ENCODE data around the gene MAST2. TPM values are rescaled to one million over a fixed set of nuclear protein-coding genes. Genes with fewer than 3 reads are reported as not detected.

Gene MAST2
- total and polyA plus RNA-seq, 11 donors: 56.8 to 123 (median 79.7) TPM

DNA sequence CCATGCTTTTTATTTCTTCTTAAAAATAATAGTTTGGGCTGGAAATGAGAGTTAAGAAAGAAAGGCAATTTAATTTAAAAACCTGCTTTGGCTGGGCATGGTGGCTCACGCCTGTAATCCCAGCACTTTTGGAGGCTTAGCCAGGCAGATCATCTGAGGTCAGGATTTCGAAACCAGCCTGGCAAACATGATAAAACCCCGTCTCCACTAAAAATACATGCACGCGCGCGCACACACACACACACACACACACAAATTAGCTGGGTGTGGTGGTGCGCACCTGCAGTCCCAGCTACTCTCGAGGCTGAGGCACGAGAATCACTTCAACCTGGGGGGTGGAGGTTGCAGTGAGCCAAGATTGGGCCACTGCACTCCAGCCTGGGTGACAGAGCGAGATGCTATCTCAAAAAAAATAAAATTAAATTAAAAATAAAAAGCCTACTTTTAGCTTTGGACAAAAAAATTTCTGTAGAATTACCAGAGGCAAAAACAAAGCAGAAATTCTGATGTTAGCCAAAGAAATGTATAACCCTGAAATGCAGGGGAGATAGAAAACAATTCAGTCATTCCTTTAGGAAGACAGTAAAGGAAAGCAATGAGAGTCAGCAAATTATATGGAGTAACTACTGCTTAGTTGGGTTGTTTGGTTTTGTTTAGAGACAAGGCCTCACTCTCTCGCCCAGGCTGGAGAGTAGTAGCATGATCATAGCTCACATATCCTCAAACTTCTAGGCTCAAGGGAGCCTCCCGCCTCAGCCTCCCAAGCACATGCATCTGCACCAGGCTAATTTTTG is 37.2 kb upstream of the MAST2 start:
- DNase-seq (no peak), ATAC-seq (no peak)
- H3K27me3 ChIP-seq: peaks cover 0 to 2% (median 0%) of the 10 kb centered on the region in 9 donors
- no peaks in the 10 kb centered on the region for H3K9me3 ChIP-seq
- no peaks in the 10 kb centered on the region for H3K36me3 ChIP-seq
- WGBS, 4 donors: 85 to 92% (median 88%) methylated on average over 13 of the region's 13 CpGs
- intact Hi-C loops (cut with DNase I): no loop called here
- TF ChIP-seq, protein P1, sequence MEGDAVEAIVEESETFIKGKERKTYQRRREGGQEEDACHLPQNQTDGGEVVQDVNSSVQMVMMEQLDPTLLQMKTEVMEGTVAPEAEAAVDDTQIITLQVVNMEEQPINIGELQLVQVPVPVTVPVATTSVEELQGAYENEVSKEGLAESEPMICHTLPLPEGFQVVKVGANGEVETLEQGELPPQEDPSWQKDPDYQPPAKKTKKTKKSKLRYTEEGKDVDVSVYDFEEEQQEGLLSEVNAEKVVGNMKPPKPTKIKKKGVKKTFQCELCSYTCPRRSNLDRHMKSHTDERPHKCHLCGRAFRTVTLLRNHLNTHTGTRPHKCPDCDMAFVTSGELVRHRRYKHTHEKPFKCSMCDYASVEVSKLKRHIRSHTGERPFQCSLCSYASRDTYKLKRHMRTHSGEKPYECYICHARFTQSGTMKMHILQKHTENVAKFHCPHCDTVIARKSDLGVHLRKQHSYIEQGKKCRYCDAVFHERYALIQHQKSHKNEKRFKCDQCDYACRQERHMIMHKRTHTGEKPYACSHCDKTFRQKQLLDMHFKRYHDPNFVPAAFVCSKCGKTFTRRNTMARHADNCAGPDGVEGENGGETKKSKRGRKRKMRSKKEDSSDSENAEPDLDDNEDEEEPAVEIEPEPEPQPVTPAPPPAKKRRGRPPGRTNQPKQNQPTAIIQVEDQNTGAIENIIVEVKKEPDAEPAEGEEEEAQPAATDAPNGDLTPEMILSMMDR (IDR thresholded peaks at IDR 0.05): no peak
- TF ChIP-seq POLR2A (IDR thresholded peaks at IDR 0.05): no peak
- H3K4me3 ChIP-seq: no peak overlapping the region
- H3K4me1 ChIP-seq: no peaks in the 10 kb centered on the region
- H3K27ac ChIP-seq: no peak overlapping the region

DNA sequence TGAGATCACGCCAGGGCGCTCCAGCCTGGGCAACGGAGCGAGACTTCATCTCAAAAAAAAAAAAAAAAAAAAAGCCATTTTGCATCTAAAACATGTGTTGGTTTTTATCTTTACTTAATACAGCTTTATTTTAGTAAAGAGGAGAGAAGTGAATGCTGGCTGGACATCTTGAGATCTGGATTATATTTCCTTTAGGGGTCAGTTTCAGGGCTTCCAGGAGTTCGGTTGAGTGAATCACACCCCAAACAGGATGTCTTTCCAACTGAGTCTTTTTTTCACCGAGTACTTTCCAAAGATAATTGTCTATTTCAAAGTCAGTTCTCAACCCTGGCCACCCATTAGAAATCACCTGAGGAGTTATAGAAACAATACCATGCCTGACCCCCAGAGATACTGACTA is 36.4 kb upstream of the MAST2 start:
- no peak for ATAC-seq
- Histone ChIP-seq H3K27ac (no peak overlapping the region), H3K27me3 (peaks cover 0 to under 1% (median 0%) of the 10 kb centered on the region in 9 donors), H3K9me3 (no peaks in the 10 kb centered on the region), H3K4me3 (no peak overlapping the region), H3K36me3 (no peaks in the 10 kb centered on the region), H3K4me1 (no peaks in the 10 kb centered on the region)
- WGBS, 4 donors: 55 to 75% (median 69%) methylated on average over 6 of the region's 6 CpGs
- TF ChIP-seq, protein P1 (IDR thresholded peaks at IDR 0.05): no peak
- TF ChIP-seq POLR2A (IDR thresholded peaks at IDR 0.05): no peak
- intact Hi-C loops (cut with DNase I): no loop called here
- no peak for DNase-seq

DNA sequence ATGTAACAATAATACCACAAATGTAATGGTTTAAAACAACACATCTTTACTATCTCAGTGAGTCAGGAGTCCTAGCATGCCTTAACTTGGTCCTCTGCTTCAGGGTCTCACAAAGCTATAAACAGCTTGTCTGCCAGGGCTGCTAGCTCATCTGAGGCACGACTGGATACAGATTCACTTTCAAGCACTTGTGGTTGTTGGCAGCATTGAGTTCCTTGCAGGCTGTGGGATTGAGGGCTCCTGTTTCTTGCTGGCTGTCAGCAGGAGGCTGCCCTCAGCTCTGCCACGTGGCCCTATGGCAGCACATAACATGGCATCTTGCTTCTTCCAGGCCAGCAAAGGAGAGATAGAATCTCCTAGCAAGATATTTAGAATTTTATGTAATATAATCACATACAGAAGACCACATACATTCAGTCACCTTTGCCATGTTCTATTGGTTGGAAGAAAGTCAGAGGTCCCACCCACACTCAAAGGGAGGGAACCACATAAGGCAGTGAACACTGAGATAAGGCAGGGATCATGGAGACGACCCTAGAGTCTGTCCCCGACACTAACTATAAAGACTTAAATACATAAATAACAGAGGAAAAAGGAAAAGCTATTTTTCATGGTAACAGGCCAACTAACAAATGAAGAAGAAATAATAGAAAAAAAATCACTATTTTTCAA is 34.0 kb upstream of the MAST2 start:
- Histone ChIP-seq H3K4me3 (no peak overlapping the region), H3K27me3 (no peaks in the 10 kb centered on the region), H3K27ac (no peak overlapping the region), H3K36me3 (no peaks in the 10 kb centered on the region), H3K4me1 (no peaks in the 10 kb centered on the region), H3K9me3 (no peaks in the 10 kb centered on the region)
- no peak for DNase-seq
- intact Hi-C loops (cut with DNase I): no loop called here
- TF ChIP-seq POLR2A (IDR thresholded peaks at IDR 0.05): no peak
- TF ChIP-seq, protein P1 (IDR thresholded peaks at IDR 0.05): no peak
- no peak for ATAC-seq
- 44 to 68% (median 53%) methylated on average over 3 to 4 of the region's 4 CpGs for WGBS, 4 donors

DNA sequence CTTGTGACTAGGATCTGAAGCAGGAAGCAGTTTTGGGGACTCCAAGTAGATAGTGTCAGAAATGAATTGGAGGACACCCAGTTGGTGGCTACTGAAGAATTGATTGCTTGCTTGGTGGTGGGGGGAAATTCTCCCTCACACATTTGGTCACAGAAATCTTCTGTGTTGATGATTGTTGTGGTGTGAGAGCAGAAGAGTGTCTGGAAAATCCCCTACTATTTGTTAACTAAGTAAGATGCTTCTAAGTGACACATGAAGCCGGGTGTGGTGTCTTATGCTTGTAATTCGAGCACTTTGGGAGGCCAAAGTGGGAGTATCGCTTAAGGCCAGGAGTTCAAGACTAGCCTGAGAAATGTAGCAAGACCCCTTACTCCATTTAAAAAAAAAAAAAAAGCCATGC is 30.4 kb upstream of the MAST2 start:
- no peak for ATAC-seq
- H3K27me3 ChIP-seq: no peaks in the 10 kb centered on the region
- TF ChIP-seq POLR2A (IDR thresholded peaks at IDR 0.05): no peak
- TF ChIP-seq, protein P1 (IDR thresholded peaks at IDR 0.05): no peak
- H3K9me3 ChIP-seq: no peaks in the 10 kb centered on the region
- H3K27ac ChIP-seq: no peak overlapping the region
- H3K36me3 ChIP-seq: no peaks in the 10 kb centered on the region
- H3K4me3 ChIP-seq: no peak overlapping the region
- no peak for DNase-seq
- no peaks in the 10 kb centered on the region for H3K4me1 ChIP-seq
- 82 to 94% (median 86%) methylated on average over 3 of the region's 3 CpGs for WGBS, 4 donors
- intact Hi-C loops (cut with DNase I): no loop called here

All from heart left ventricle (tissue), 16 donors.